Sigmoid colon (tissue), 7 donors: ENCODE results near the gene PICALM. TPM values are rescaled to one million over a fixed set of nuclear protein-coding genes. Genes with fewer than 3 reads are reported as not detected.
"Not testable (repeated sequence)": the region's sequence is repeated elsewhere in the genome, so short reads cannot be mapped to it uniquely, and the experiment has no call there.

ENCODE experiments used
- DNase-seq: peaks from one replicate; pipeline ENCODE4 v3.0.0-alpha.2; 2019
- H3K27ac ChIP-seq, 4 donors: fragments of 200-600 bp; sonication (generic); one replicate each; pipeline ENCODE4 v1.5.1; 2016 to 2019; ENCODE audit warnings: mild to moderate bottlenecking in 1 of 4
- H3K27me3 ChIP-seq, 3 donors: fragments of 200-600 bp; sonication (generic); one replicate each; pipeline ENCODE4 v1.5.1; 2019; ENCODE audit warnings: mild to moderate bottlenecking in 1 of 3
- H3K36me3 ChIP-seq, 4 donors: fragments of 200-600 bp; sonication (generic); one replicate each; pipeline ENCODE4 v1.5.1; 2016 to 2019
- H3K4me1 ChIP-seq, 4 donors: fragments of 200-600 bp; sonication (generic); one replicate each; pipeline ENCODE4 v1.5.1; 2017 to 2019
- H3K4me3 ChIP-seq, 4 donors: fragments of 200-600 bp; sonication (generic); one replicate each; pipeline ENCODE4 v1.5.1; 2017 to 2019; ENCODE audit warnings: mild to moderate bottlenecking in 2 of 4, moderate library complexity in 1 of 4
- H3K9me3 ChIP-seq, 4 donors: fragments of 200-600 bp in 3 of 4; sonication (generic) in 3 of 4; one replicate each; pipeline versions ENCODE4 v1.5.1 to v1.6.1; 2013 to 2019
- CTCF ChIP-seq, 4 experiments: fragments of 450-650 bp in 3 of 4; fragments of 200-600 bp in 1 of 4; IDR thresholded peaks; one replicate each; pipeline ENCODE4 v1.5.1; 2016 to 2019; ENCODE audit warnings: antibody characterized with exemption in 4 of 4, mild to moderate bottlenecking in 3 of 4, moderate library complexity in 2 of 4
- EP300 ChIP-seq, 4 donors: sonication (generic); formaldehyde crosslinking; IDR thresholded peaks; one replicate each; pipeline ENCODE4 v1.6.1; 2017; ENCODE audit warnings: antibody characterized with exemption in 4 of 4
- POLR2A ChIP-seq, 2 donors: fragments of 450-650 bp; IDR thresholded peaks; one replicate each; pipeline ENCODE4 v1.6.1; 2016; ENCODE audit warnings: antibody characterized with exemption in 2 of 2, mild to moderate bottlenecking in 2 of 2, moderate library complexity in 2 of 2
- POLR2AphosphoS5 ChIP-seq, 4 donors: sonication (generic); formaldehyde crosslinking; IDR thresholded peaks; one replicate each; pipeline ENCODE4 v1.6.1; 2017; ENCODE audit warnings: antibody characterized with exemption in 4 of 4
- WGBS, 2 donors: extraction: QIAGEN DNeasy Blood & Tissue Kit; methylation state at CpG; one replicate each; pipeline ENCODE4 v1.1.7; 2013; 5-methylcytosine and 5-hydroxymethylcytosine counted together
- intact Hi-C: fragments of 100-400 bp; cut with DNase I; formaldehyde crosslinking; loops from one replicate; pipeline ENCODE4 v1.15.1; 2023
- polyA plus RNA-seq, 3 donors: library from polyadenylated mRNA; stranded (reverse); fragments of 200-250 nt; gene quantifications; one replicate each; pipeline ENCODE4 v1.2.3, GENCODE V29; 2013
- total RNA-seq, 4 donors: library from RNA; depleted of rRNA; stranded (reverse); fragments of >200 nt; gene quantifications; one replicate each; pipeline ENCODE4 v1.1.0, GENCODE V29; 2016
- donor health status: healthy with polysubstance abuse.
- donor health status: Bipolar disorder and iron deficiency.
- donor health status: healthy.

PICALM gene
- total and polyA plus RNA-seq, 7 donors: 55.3 to 250 (median 213) TPM

- Histone ChIP-seq H3K4me1 (no peaks in the 10 kb centered on the region), H3K9me3 (no peaks in the 10 kb centered on the region), H3K36me3 (no peaks in the 10 kb centered on the region), H3K4me3 (no peak overlapping the region), H3K27me3 (no peaks in the 10 kb centered on the region), H3K27ac (no peak overlapping the region)
- intact Hi-C loops: no loop called here
- 47 to 70% methylated on average over 4 of the region's 4 CpGs for WGBS, 2 donors
- no peak for DNase-seq
- no peak for TF ChIP-seq POLR2AphosphoS5 (IDR thresholded peaks at IDR 0.05)
These were observed 31.0 kb upstream of the PICALM start for GRCh38 chr11:86099874-86100273.

- 86 to 90% methylated on average over 1 of the region's 1 CpG for WGBS, 2 donors
- no peak for TF ChIP-seq CTCF (IDR thresholded peaks at IDR 0.05)
- TF ChIP-seq POLR2AphosphoS5 (IDR thresholded peaks at IDR 0.05): no peak
- no peak for TF ChIP-seq POLR2A (IDR thresholded peaks at IDR 0.05)
- no peak for TF ChIP-seq EP300 (IDR thresholded peaks at IDR 0.05)
- no peaks in the 10 kb centered on the region for H3K9me3 ChIP-seq
- H3K4me3 ChIP-seq: no peak overlapping the region
- DNase-seq: no peak
- H3K27ac ChIP-seq: no peak overlapping the region
- intact Hi-C loops: no loop called here
- no peaks in the 10 kb centered on the region for H3K36me3 ChIP-seq
- H3K27me3 ChIP-seq: no peaks in the 10 kb centered on the region
- no peaks in the 10 kb centered on the region for H3K4me1 ChIP-seq
These were observed 29.1 kb upstream of the PICALM start for GRCh38 chr11:86097980-86098379.

GRCh38 chr11:86091566-86091965, 22.7 kb upstream of the PICALM start:
- no peaks in the 10 kb centered on the region for H3K27me3 ChIP-seq
- H3K27ac ChIP-seq: no peak overlapping the region
- TF ChIP-seq EP300 (IDR thresholded peaks at IDR 0.05) (no peak), POLR2A (IDR thresholded peaks at IDR 0.05) (no peak), CTCF (IDR thresholded peaks at IDR 0.05) (no peak), POLR2AphosphoS5 (IDR thresholded peaks at IDR 0.05) (no peak)
- no peak for DNase-seq
- no peaks in the 10 kb centered on the region for H3K36me3 ChIP-seq
- no peak overlapping the region for H3K4me3 ChIP-seq
- 54 to 63% methylated on average over 2 of the region's 2 CpGs for WGBS, 2 donors
- intact Hi-C loops: no loop called here
- H3K9me3 ChIP-seq: no peaks in the 10 kb centered on the region
- peaks cover 0 to 14% (median 11%) of the 10 kb centered on the region in 4 donors for H3K4me1 ChIP-seq

GRCh38 chr11:86091086-86091485, 22.2 kb upstream of the PICALM start:
- Histone ChIP-seq H3K36me3 (no peaks in the 10 kb centered on the region), H3K4me3 (no peak overlapping the region), H3K27me3 (no peaks in the 10 kb centered on the region), H3K27ac (no peak overlapping the region), H3K9me3 (no peaks in the 10 kb centered on the region), H3K4me1 (peaks cover 0 to 14% (median 11%) of the 10 kb centered on the region in 4 donors)
- no peak for TF ChIP-seq CTCF (IDR thresholded peaks at IDR 0.05)
- no peak for TF ChIP-seq POLR2A (IDR thresholded peaks at IDR 0.05)
- TF ChIP-seq EP300 (IDR thresholded peaks at IDR 0.05): no peak
- no peak for TF ChIP-seq POLR2AphosphoS5 (IDR thresholded peaks at IDR 0.05)
- WGBS, 2 donors: 91 to 93% methylated on average over 1 of the region's 1 CpG
- intact Hi-C loops: no loop called here
- no peak for DNase-seq

GRCh38 chr11:86089659-86090058, 20.8 kb upstream of the PICALM start:
- DNase-seq: no peak
- WGBS, 2 donors: 71 to 90% methylated on average over 1 of the region's 1 CpG
- Histone ChIP-seq H3K36me3 (no peaks in the 10 kb centered on the region), H3K27ac (no peak overlapping the region), H3K27me3 (no peaks in the 10 kb centered on the region), H3K4me1 (peaks cover 0 to 14% (median 11%) of the 10 kb centered on the region in 4 donors), H3K4me3 (no peak overlapping the region), H3K9me3 (no peaks in the 10 kb centered on the region)
- no peak for TF ChIP-seq POLR2A (IDR thresholded peaks at IDR 0.05)
- TF ChIP-seq POLR2AphosphoS5 (IDR thresholded peaks at IDR 0.05): no peak
- TF ChIP-seq EP300 (IDR thresholded peaks at IDR 0.05): no peak
- no peak for TF ChIP-seq CTCF (IDR thresholded peaks at IDR 0.05)
- intact Hi-C loops: no loop called here

- peaks cover 0 to 14% (median 11%) of the 10 kb centered on the region in 4 donors for H3K4me1 ChIP-seq
- H3K36me3 ChIP-seq, intact Hi-C loops, H3K27ac ChIP-seq, H3K4me3 ChIP-seq, H3K27me3 ChIP-seq, H3K9me3 ChIP-seq, DNase-seq: not testable (repeated sequence)
- 97 to 98% methylated on average over 2 of the region's 2 CpGs for WGBS, 2 donors
These were observed 18.8 kb upstream of the PICALM start for GRCh38 chr11:86087688-86088087.
